PFSK-1 (cell line): ENCODE data around the gene RHOJ.

ENCODE experiments used
- FOXP2 ChIP-seq: optimal IDR thresholded peaks from 2 replicates; pipeline ENCODE3; 2011; ENCODE audit warnings: borderline replicate concordance, control low read depth, inconsistent platforms; ENCODE audit not compliant: insufficient read depth; ENCODE audit errors: extremely low read length, extremely low read depth
- POLR2AphosphoS5 ChIP-seq: IDR thresholded peaks from 2 replicates; pipeline ENCODE4 v1.6.1; 2012; ENCODE audit warnings: low read depth, mild to moderate bottlenecking, control low read depth, low read length, moderate library complexity
- TAF1 ChIP-seq: IDR thresholded peaks from 2 replicates; pipeline ENCODE4 v1.6.1; 2012; ENCODE audit warnings: low read length, control low read depth, borderline replicate concordance; ENCODE audit not compliant: insufficient read depth
- TF ChIP-seq, protein P1 (sequence below), 2 experiments: IDR thresholded peaks; 2 replicates each; pipeline versions ENCODE4 v1.6.1 to v1.8.0; 2011 to 2012; ENCODE audit warnings: low read depth in 2 of 2, low read length in 2 of 2, control low read depth in 1 of 2, inconsistent platforms in 1 of 2, mild to moderate bottlenecking in 1 of 2, moderate library complexity in 1 of 2; ENCODE audit not compliant: insufficient read depth in 1 of 2

DNA sequence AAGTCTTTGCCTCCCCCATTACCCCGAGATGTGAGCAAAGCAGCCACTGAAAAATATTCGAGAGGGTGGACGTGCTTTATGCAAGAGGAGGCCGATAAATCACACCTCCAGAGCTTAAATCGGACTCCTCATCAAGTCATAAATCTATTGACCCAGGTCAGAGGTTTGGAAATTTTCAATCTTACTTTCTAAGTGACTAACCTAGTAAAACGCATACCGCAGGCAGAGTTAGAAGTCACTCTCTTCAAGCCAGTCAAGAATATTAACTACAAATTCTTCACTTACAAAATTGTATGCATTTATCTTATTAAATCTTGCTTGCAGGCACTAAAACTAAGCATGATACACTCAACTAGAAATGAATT lies 79.6 kb downstream of the RHOJ start:
- TF ChIP-seq POLR2AphosphoS5: no peak
- TF ChIP-seq FOXP2: no peak
- TF ChIP-seq, protein P1, sequence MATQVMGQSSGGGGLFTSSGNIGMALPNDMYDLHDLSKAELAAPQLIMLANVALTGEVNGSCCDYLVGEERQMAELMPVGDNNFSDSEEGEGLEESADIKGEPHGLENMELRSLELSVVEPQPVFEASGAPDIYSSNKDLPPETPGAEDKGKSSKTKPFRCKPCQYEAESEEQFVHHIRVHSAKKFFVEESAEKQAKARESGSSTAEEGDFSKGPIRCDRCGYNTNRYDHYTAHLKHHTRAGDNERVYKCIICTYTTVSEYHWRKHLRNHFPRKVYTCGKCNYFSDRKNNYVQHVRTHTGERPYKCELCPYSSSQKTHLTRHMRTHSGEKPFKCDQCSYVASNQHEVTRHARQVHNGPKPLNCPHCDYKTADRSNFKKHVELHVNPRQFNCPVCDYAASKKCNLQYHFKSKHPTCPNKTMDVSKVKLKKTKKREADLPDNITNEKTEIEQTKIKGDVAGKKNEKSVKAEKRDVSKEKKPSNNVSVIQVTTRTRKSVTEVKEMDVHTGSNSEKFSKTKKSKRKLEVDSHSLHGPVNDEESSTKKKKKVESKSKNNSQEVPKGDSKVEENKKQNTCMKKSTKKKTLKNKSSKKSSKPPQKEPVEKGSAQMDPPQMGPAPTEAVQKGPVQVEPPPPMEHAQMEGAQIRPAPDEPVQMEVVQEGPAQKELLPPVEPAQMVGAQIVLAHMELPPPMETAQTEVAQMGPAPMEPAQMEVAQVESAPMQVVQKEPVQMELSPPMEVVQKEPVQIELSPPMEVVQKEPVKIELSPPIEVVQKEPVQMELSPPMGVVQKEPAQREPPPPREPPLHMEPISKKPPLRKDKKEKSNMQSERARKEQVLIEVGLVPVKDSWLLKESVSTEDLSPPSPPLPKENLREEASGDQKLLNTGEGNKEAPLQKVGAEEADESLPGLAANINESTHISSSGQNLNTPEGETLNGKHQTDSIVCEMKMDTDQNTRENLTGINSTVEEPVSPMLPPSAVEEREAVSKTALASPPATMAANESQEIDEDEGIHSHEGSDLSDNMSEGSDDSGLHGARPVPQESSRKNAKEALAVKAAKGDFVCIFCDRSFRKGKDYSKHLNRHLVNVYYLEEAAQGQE (IDR thresholded peaks at IDR 0.05; ENCODE audit: insufficient read depth in 1 of 2, low read depth in 2 of 2, low read length in 2 of 2): no peak
- no peak for TF ChIP-seq TAF1
